Activated CD4-positive, alpha-beta T cell treated with anti-CD3 and anti-CD28 coated beads, Interleukin-2, amount 10 ng/mL, durations not matched to agents 7 days and 5 days (primary cell): ENCODE data around the gene PSME2. TPM values are rescaled to one million over a fixed set of nuclear protein-coding genes. Genes with fewer than 3 reads are reported as not detected.
A peak's percentile ranks its signal among the peaks of the same experiment; 100 is the strongest.

ENCODE experiments used
- CTCF ChIA-PET: fragments of 350-600 bp; sonication (Branson Sonifier 250); formaldehyde crosslinking; loops from one replicate; lab custom pipeline; 2021; ENCODE audit warnings: antibody characterized with exemption; lab: Charles Lee
- POLR2A ChIA-PET: fragments of 350-600 bp; sonication (Branson Sonifier 250); formaldehyde crosslinking; loops from one replicate; lab custom pipeline; 2021; ENCODE audit warnings: antibody characterized with exemption; lab: Charles Lee
- DNase-seq: peaks from one replicate; pipeline ENCODE4 v3.0.0-alpha.2; 2020
- H3K27ac Mint-ChIP-seq: one replicate; pipeline ENCODE4 v1.8.0; 2021; ENCODE audit warnings: mild to moderate bottlenecking, moderate library complexity, mixed read lengths
- H3K27me3 Mint-ChIP-seq: one replicate; pipeline ENCODE4 v1.8.0; 2021; ENCODE audit warnings: mixed read lengths
- H3K36me3 Mint-ChIP-seq: one replicate; pipeline ENCODE4 v1.8.0; 2021; ENCODE audit warnings: low read depth, mixed read lengths
- H3K4me1 Mint-ChIP-seq: one replicate; pipeline ENCODE4 v1.8.0; 2021; ENCODE audit warnings: mixed read lengths
- H3K4me3 Mint-ChIP-seq: one replicate; pipeline ENCODE4 v1.8.0; 2021; ENCODE audit warnings: mild to moderate bottlenecking, moderate library complexity, mixed read lengths
- H3K9me3 Mint-ChIP-seq: one replicate; pipeline ENCODE4 v1.8.0; 2021; ENCODE audit warnings: mixed read lengths
- total RNA-seq, 2 experiments: library from RNA; stranded (reverse); gene quantifications; one replicate each; pipeline ENCODE4 v1.2.3, GENCODE V29; 2021

PSME2 gene
- total RNA-seq, 2 experiments from 2014 or later = 644 to 698 TPM

DNA sequence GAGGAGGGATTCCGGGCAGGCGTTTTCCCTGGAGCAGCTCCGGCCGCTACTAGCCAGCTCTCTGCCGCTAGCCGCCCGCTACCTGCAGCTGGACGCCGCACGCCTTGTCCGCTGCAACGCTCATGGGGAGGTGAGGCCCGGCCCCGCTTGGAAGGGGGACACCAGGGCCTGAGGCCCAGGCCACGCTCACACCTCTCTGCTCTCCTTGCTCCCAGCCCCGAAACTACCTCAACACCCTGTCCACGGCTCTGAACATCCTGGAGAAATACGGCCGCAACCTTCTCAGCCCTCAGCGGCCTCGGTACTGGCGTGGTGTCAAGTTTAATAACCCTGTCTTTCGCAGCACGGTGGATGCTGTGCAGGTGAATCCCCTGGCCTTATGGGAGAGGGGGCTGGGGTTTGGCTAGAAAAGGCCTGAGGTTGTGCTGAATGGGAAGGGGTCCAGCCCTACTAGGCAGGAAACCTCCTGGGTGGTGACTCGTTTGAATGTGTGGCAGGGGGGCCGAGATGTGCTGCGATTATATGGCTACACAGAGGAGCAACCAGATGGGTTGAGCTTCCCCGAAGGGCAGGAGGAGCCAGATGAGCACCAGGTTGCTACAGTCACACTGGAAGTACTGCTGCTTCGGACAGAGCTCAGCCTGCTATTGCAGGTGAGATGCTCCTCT, 1.5 kb upstream of the PSME2 start:
- H3K36me3 Mint-ChIP-seq = peaks cover 79% of the 10 kb centered on the region
- H3K27ac Mint-ChIP-seq = peak overlapping the region; percentile 85
- peak overlapping the region; percentile 100 for H3K4me3 Mint-ChIP-seq
- H3K9me3 Mint-ChIP-seq = no peaks in the 10 kb centered on the region
- no peak for DNase-seq
- POLR2A ChIA-PET = interaction anchor here (0.7 to 3.6 kb wide), 2 partner anchors 13 to 33 kb away, joined by 3 to 25 read pairs; partner anchors contain the start of genes DCAF11, IRF9 and NRL
- peaks cover 65% of the 10 kb centered on the region for H3K4me1 Mint-ChIP-seq
- CTCF ChIA-PET = interaction anchor here (0.6 to 4.6 kb wide), 7 partner anchors 10 to 1119 kb away, joined by 3 to 69 read pairs (median 7); partner anchors contain the start of genes IRF9, KHNYN and PSME1
- H3K27me3 Mint-ChIP-seq = no peaks in the 10 kb centered on the region

DNA sequence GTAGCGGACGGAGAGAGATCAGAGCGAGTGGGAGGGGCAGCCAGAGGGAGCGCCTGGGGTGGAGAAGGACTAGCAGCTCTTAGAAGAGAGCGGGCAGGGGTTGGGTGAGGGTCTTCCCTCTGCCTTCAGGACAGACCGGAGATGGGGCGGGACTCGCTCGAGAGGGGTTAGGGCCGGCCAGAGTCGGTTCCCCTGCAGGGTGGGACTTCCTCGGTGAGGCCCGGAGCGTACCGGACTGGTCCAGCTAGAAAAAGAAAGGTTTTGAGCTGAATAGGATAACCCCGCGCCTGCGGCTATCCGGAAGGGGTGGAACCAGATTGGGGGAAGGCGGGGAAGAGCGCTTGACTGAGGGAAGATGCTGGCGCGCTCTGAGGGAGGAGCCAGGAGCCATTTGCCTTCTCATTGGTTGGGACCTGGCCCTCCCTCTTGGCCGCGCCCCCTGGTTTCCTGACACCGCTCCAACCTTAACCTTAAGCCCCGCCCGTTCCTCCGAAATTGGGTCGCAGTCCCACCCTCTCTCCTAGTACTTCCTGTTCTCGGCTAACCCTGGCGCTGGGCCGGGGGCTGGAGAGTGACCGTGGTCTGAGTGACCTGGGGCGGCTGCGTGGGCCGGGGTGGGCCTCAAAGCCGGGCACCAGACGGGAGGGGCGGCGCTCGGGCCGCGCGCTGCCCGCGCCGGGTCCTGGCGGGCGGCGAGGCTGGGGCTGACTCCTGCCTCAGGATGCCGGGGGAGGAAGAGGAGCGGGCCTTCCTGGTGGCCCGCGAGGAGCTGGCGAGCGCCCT, 759 bp upstream of the PSME2 start, which contains the start of gene RNF31:
Gene RNF31, plus strand, starts transcription at position 521 of the 783 bp plus-strand sequence. Its CDS starts 201 bp downstream, at position 722.
- ChIA-PET POLR2A (interaction anchor here (1.2 to 3.6 kb wide), 5 partner anchors 10 to 99 kb away, joined by 3 to 25 read pairs (median 7); partner anchors contain the start of genes DCAF11, IRF9, NRL and PSME1), CTCF (interaction anchor here (0.7 to 4.6 kb wide), 8 partner anchors 10 to 284 kb away, joined by 3 to 69 read pairs (median 6); partner anchors contain the start of genes IRF9, KHNYN, MDP1 and PSME1)
- Mint-ChIP-seq H3K4me3 (peak within 1 kb of the TSS; percentile 100), H3K9me3 (no peaks in the 10 kb centered on the region), H3K27ac (peak within 1 kb of the TSS; percentile 99), H3K27me3 (no peaks in the 10 kb centered on the region), H3K4me1 (peaks cover 68% of the 10 kb centered on the region), H3K36me3 (peaks cover 78% of the 10 kb centered on the region)
- peak; percentile 100 for DNase-seq

DNA sequence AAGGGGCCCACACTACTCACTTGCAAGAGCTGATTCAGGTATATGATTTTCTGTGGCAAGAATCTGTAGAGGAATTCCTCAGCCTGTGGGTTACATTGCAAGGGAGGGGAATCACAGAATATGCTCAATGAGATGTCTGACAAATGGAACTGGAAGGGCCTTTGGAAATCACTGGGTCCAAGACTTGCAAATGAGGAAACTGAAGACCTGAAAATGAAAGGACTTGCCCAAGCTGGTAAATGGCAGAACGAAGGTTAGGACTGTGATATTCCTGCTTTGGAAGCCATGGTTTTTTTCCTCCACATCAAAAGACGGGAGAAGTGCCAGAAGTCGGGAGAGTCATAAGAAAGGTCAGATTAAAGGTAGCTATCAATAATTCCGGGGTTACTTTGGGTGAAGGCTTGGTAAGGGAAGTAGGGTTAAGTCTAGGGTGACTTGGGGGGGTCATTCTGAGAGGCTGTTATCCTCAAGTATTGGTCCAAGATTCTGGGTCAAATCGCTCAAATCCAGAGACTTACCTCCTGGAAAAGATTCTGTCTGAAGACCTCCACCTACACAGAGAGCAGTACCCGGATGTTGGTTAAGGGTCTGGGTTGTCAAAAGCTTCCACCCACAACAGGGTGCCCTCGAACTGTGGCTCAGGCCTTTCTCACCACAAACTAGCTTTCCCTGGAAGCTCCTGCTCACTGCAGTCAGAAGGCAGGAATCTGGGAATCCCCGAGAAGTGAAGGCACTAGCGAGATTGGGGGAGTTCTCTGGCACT, 539 bp downstream of the PSME2 start:
- Mint-ChIP-seq H3K36me3 (peaks cover 73% of the 10 kb centered on the region), H3K4me3 (peak overlapping the region; percentile 100), H3K9me3 (no peaks in the 10 kb centered on the region), H3K4me1 (peaks cover 67% of the 10 kb centered on the region), H3K27me3 (no peaks in the 10 kb centered on the region), H3K27ac (peak overlapping the region; percentile 99)
- peak; percentile 26 for DNase-seq
- ChIA-PET CTCF (interaction anchor here (0.6 to 4.6 kb wide), 7 partner anchors 10 to 285 kb away, joined by 3 to 69 read pairs (median 3); partner anchors contain the start of genes IRF9, KHNYN and PSME1), POLR2A (interaction anchor here (1.2 to 3.6 kb wide), 4 partner anchors 8 to 101 kb away, joined by 3 to 25 read pairs (median 6); partner anchors contain the start of genes IRF9 and PSME1)

DNA sequence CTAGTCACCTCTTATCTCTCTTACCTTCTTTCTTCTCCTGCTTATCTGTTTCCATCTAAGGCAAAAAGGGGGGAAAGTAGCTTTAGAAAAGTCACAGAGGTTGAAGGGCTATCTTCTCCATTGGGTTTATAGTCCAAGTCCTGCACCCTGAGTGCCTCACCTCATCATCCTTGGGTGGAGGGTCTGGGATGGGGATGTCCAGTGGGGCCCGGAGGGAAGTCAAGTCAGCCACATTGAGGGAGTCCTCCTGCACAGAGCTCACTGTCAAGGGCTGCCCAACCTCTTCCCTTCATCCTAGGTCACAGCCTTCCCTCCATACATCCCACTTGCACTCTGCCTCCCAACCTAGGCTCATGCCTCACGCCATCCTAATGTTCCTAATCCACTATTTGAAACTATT, 1.2 kb downstream of the PSME2 start:
- ChIA-PET POLR2A (interaction anchor here (3.6 kb wide), 1 partner anchor 15 kb away, joined by 25 read pairs; the partner anchor contains the start of gene IRF9), CTCF (interaction anchor here (1.0 to 4.6 kb wide), 4 partner anchors 9 to 27 kb away, joined by 3 to 69 read pairs (median 4); partner anchors contain the start of genes IRF9 and PSME1)
- Mint-ChIP-seq H3K4me1 (peaks cover 63% of the 10 kb centered on the region), H3K27ac (peak overlapping the region; percentile 99), H3K36me3 (peaks cover 72% of the 10 kb centered on the region), H3K9me3 (no peaks in the 10 kb centered on the region), H3K4me3 (peak overlapping the region; percentile 100), H3K27me3 (no peaks in the 10 kb centered on the region)
- no peak for DNase-seq

DNA sequence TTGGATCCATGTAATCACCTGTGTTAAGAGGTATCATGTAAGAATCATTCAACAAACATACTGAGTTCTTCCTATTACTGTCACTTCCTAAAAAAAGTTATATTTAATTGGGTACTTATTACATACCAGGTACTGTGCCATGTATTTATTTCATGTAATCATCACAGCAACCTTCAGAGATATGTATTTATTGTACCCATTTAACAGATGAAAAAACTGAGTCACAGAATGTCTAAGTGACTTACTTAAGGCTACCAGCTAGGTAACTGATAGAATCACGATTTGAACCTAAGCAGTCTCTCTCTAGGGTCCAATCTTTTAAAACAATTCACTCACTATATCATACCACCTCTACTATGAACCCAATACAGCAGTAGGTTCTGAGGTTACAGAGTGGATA, 2.0 kb downstream of the PSME2 start:
- CTCF ChIA-PET = interaction anchor here (2.3 kb wide), 1 partner anchor 17 kb away, joined by 14 read pairs; the partner anchor contains the start of gene IRF9
- no peaks in the 10 kb centered on the region for H3K9me3 Mint-ChIP-seq
- no peaks in the 10 kb centered on the region for H3K27me3 Mint-ChIP-seq
- peak overlapping the region; percentile 100 for H3K4me3 Mint-ChIP-seq
- POLR2A ChIA-PET = no interaction called here
- peak overlapping the region; percentile 56 for H3K27ac Mint-ChIP-seq
- H3K36me3 Mint-ChIP-seq = peaks cover 72% of the 10 kb centered on the region
- no peak for DNase-seq
- peaks cover 62% of the 10 kb centered on the region for H3K4me1 Mint-ChIP-seq

DNA sequence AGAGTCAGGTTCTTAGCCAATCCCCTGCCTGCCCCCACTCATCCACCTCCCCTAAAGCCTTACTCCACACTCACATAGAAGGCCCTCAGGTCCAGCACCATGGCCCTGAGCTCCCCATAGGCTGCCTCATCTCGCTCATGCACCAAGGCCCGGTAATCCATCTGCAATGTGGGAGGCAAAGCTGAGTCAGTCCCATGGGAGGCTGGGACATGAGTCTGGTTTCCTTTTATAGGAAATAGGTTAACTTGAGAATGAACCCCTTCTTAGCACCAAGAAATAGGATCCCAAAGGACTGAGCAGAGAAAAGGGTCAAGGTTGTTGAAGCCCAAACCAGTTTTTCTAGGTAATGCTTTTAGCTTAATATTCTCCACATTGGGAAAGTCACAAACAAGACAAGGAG, 2.9 kb downstream of the PSME2 start:
- ChIA-PET POLR2A (no interaction called here), CTCF (interaction anchor here (1.3 to 2.3 kb wide), 2 partner anchors 18 to 164 kb away, joined by 4 to 14 read pairs; partner anchors contain the start of genes CIDEB and IRF9)
- Mint-ChIP-seq H3K4me1 (peaks cover 62% of the 10 kb centered on the region), H3K36me3 (peaks cover 73% of the 10 kb centered on the region), H3K9me3 (no peaks in the 10 kb centered on the region), H3K4me3 (no peak overlapping the region), H3K27me3 (no peaks in the 10 kb centered on the region), H3K27ac (peak overlapping the region; percentile 74)
- DNase-seq = no peak

DNA sequence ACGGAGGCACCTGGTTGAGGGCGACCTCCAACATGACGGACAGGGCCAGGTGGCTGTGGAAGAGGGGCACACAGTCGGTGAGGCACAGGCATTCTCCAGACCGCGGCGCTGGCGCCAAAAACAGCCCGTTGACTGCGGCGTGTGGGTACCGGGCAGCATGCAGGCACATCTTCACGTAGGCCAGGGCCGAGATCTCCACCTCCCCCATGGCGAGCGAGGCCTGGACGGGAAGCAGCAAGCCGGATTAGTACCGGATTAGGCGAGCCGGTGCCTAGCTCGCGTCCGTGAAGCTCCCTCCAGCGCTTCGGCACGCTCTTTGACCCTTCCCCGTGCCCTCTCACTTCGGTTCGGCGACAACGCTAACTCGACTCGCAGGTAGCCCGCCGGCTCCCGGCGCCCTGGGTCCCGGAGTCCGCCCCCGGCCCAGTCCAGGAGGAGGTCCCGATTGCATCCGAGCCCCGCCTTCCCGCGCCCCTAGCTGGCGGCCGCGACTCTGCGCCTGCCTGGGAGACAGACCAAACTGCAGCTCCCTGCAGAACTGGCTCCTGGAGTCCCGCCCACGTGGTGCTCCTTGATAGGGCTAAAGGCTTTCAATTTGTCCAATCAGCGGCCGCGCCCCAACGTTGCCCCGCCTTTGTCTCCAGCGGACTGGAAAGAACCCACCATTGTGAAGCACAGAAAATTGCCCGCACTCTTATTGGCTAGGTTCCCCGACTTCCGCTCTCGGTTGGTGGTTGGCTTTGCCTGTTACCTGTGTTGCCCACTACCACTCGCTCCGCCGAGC, 5.1 kb downstream of the PSME2 start, which contains the start of gene EMC9:
Gene EMC9, minus strand, starts transcription at position 495 of the 784 bp plus-strand sequence. Its CDS starts 287 bp downstream, at position 208.
- no peaks in the 10 kb centered on the region for H3K9me3 Mint-ChIP-seq
- H3K27me3 Mint-ChIP-seq = no peaks in the 10 kb centered on the region
- CTCF ChIA-PET = interaction anchor here (0.6 to 7.6 kb wide), 11 partner anchors 9 to 290 kb away, joined by 3 to 62 read pairs (median 4); partner anchors contain the start of genes DCAF11, IRF9, MDP1 and NRL
- DNase-seq = peak; percentile 100
- POLR2A ChIA-PET = interaction anchor here (0.6 to 1.5 kb wide), 6 partner anchors 20 to 123 kb away, joined by 3 to 6 read pairs (median 5); partner anchors contain the start of genes IPO4 and IRF9
- H3K36me3 Mint-ChIP-seq = peaks cover 82% of the 10 kb centered on the region
- peak within 1 kb of the TSS; percentile 89 for H3K27ac Mint-ChIP-seq
- peak within 1 kb of the TSS; percentile 98 for H3K4me3 Mint-ChIP-seq
- H3K4me1 Mint-ChIP-seq = peaks cover 72% of the 10 kb centered on the region

DNA sequence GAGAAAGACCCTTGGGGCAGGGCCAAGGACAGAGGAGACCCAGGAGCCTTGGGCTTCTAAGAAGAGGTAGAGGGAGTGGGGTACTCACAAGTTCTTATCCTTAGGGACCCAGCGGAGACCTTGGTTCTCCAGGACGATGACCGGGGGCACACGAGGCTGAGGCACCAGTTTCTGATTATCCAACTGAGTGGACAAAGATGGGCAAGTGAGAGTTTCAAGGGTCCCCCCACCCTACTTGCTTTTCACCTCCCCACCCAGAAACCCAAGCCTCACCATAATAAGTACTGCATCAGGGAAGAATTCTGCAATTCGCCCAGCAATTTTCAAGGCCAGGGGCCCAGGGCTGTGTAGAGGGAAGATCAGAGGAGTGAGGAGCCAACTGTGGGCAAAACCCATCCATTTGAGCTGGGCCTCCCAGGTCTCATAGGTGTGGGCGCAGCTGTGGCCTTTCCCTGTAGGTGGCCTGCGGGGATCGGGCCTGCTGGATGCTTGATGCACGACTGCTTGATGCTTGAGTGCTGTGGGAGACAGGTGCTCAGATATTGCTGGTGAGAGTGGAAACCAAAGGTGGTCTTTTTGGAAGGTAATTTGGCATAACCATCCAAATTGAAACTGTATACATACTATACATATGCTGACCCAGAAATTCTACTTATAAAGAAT, 7.0 kb downstream of the PSME2 start:
- peaks cover 63% of the 10 kb centered on the region for H3K36me3 Mint-ChIP-seq
- DNase-seq = peak; percentile 35
- no peaks in the 10 kb centered on the region for H3K9me3 Mint-ChIP-seq
- H3K4me3 Mint-ChIP-seq = peak overlapping the region; percentile 98
- peaks cover 62% of the 10 kb centered on the region for H3K4me1 Mint-ChIP-seq
- CTCF ChIA-PET = interaction anchor here (0.6 to 7.6 kb wide), 4 partner anchors 22 to 103 kb away, joined by 3 to 62 read pairs (median 4); partner anchors contain the start of genes DCAF11, IRF9, MDP1 and NRL
- H3K27ac Mint-ChIP-seq = peak overlapping the region; percentile 78
- POLR2A ChIA-PET = no interaction called here
- no peaks in the 10 kb centered on the region for H3K27me3 Mint-ChIP-seq

DNA sequence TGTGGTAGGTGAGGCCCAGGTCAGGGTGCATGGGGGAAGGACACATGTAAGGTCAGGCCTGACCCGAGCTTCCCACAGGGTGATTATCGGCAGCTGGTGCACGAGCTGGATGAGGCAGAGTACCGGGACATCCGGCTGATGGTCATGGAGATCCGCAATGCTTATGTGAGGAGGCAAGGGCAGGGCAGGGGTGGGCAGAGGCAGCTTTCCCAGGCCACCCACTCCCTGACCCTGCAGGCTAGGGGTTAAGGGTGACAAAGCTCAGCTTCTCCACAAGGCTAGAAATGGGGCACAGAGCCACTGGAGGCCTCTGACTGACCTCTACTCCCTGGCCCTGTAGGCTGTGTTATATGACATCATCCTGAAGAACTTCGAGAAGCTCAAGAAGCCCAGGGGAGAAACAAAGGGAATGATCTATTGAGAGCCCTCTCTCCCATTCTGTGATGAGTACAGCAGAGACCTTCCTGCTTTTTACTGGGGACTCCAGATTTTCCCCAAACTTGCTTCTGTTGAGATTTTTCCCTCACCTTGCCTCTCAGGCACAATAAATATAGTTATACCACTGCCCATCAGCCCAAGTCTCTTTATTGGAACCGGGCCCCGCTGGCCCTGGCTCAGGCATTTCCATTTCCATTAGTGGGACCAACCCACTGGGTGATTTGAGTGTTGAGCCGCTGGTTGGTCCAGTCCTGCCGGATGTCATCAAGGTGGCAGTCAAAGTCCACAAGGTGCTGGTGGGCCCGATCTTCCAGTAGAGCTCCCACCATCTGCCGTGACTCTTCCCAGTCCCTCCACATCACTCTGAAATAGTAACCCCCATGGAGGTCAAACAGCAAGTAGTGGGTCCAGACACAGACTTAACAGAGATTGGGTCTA, 7.8 kb downstream of the PSME2 start:
- ChIA-PET POLR2A (interaction anchor here (1.8 kb wide), 1 partner anchor 8 kb away, joined by 8 read pairs; the partner anchor contains the start of genes PSME2 and RNF31), CTCF (interaction anchor here (0.7 to 7.6 kb wide), 7 partner anchors 9 to 77 kb away, joined by 3 to 62 read pairs (median 4); partner anchors contain the start of genes DCAF11, IRF9, MDP1 and NRL)
- H3K4me1 Mint-ChIP-seq = peaks cover 54% of the 10 kb centered on the region
- H3K4me3 Mint-ChIP-seq = peak overlapping the region; percentile 98
- H3K27ac Mint-ChIP-seq = peak overlapping the region; percentile 43
- no peaks in the 10 kb centered on the region for H3K27me3 Mint-ChIP-seq
- H3K9me3 Mint-ChIP-seq = no peaks in the 10 kb centered on the region
- DNase-seq = no peak
- peaks cover 56% of the 10 kb centered on the region for H3K36me3 Mint-ChIP-seq
